H9 (cell line): ENCODE data around the gene TNFAIP8L3. TPM values are rescaled to one million over a fixed set of nuclear protein-coding genes. Genes with fewer than 3 reads are reported as not detected.
"Not testable (repeated sequence)": the region's sequence is repeated elsewhere in the genome, so short reads cannot be mapped to it uniquely, and the experiment has no call there.

ENCODE experiments used
- DNase-seq: peaks from one replicate; pipeline ENCODE4 v3.0.0-alpha.2; 2017
- H2AFZ ChIP-seq: one replicate; pipeline ENCODE4 v1.6.1; 2013; ENCODE audit warnings: mild to moderate bottlenecking, low read length, control low read depth, moderate library complexity
- H2AK5ac ChIP-seq: 2 replicates; pipeline ENCODE4 v1.6.1; 2013; ENCODE audit warnings: low read length, control low read depth, mixed read lengths; ENCODE audit not compliant: insufficient read length
- H2BK120ac ChIP-seq: one replicate; pipeline ENCODE4 v1.6.1; 2013; ENCODE audit warnings: low read depth, mild to moderate bottlenecking, low read length, control low read depth, inconsistent platforms; ENCODE audit not compliant: poor library complexity, severe bottlenecking
- H2BK12ac ChIP-seq: 2 replicates; pipeline ENCODE4 v1.6.1; 2013; ENCODE audit warnings: low read length, control low read depth, mixed read lengths, low read depth; ENCODE audit not compliant: insufficient read length
- H2BK15ac ChIP-seq: 2 replicates; pipeline ENCODE4 v1.6.1; 2013; ENCODE audit warnings: low read depth, low read length, control low read depth
- H2BK20ac ChIP-seq: one replicate; pipeline ENCODE4 v1.6.1; 2013; ENCODE audit warnings: low read depth, mild to moderate bottlenecking, low read length, control low read depth, inconsistent platforms; ENCODE audit not compliant: poor library complexity, severe bottlenecking
- H2BK5ac ChIP-seq: 2 replicates; pipeline ENCODE4 v1.6.1; 2013; ENCODE audit warnings: low read length, control low read depth, mixed read lengths; ENCODE audit not compliant: insufficient read length
- H3K14ac ChIP-seq: 2 replicates; pipeline ENCODE4 v1.6.1; 2013; ENCODE audit warnings: low read length, control low read depth; ENCODE audit not compliant: insufficient read depth
- H3K18ac ChIP-seq: 2 replicates; pipeline ENCODE4 v1.6.1; 2013; ENCODE audit warnings: low read depth, mild to moderate bottlenecking, mixed read lengths, low read length, control low read depth; ENCODE audit not compliant: insufficient read length
- H3K23ac ChIP-seq: 2 replicates; pipeline ENCODE4 v1.6.1; 2013; ENCODE audit warnings: low read length, control low read depth, mixed read lengths, low read depth; ENCODE audit not compliant: insufficient read length
- H3K23me2 ChIP-seq: 2 replicates; pipeline ENCODE4 v1.6.1; 2013; ENCODE audit warnings: low read depth, mild to moderate bottlenecking, mixed read lengths, low read length, control low read depth; ENCODE audit not compliant: insufficient read length, poor library complexity, severe bottlenecking
- H3K27ac ChIP-seq: 2 replicates; pipeline ENCODE4 v1.5.1; 2013; ENCODE audit warnings: low read length, control low read depth, mixed read lengths, low read depth; ENCODE audit not compliant: insufficient read length
- H3K27me3 ChIP-seq: 2 replicates; pipeline ENCODE4 v1.6.1; 2013; ENCODE audit warnings: low read length, control low read depth, inconsistent platforms; ENCODE audit not compliant: insufficient read depth
- H3K4ac ChIP-seq: 2 replicates; pipeline ENCODE4 v1.6.1; 2013; ENCODE audit warnings: low read depth, mild to moderate bottlenecking, control low read depth, inconsistent platforms, low read length, moderate library complexity
- H3K4me1 ChIP-seq: 2 replicates; pipeline ENCODE4 v1.6.1; 2013; ENCODE audit warnings: low read length, control low read depth, inconsistent platforms; ENCODE audit not compliant: insufficient read depth
- H3K4me2 ChIP-seq: 2 replicates; pipeline ENCODE4 v1.6.1; 2013; ENCODE audit warnings: low read length, control low read depth, mixed read lengths; ENCODE audit not compliant: insufficient read length, insufficient read depth
- H3K56ac ChIP-seq: 2 replicates; pipeline ENCODE4 v1.6.1; 2013; ENCODE audit warnings: low read depth, mild to moderate bottlenecking, mixed read lengths, low read length, control low read depth; ENCODE audit not compliant: insufficient read length
- H3K79me1 ChIP-seq: 2 replicates; pipeline ENCODE4 v1.6.1; 2013; ENCODE audit warnings: low read depth, mild to moderate bottlenecking, moderate library complexity, low read length, control low read depth, inconsistent platforms; ENCODE audit not compliant: insufficient read depth, poor library complexity, severe bottlenecking
- H3K79me2 ChIP-seq: 2 replicates; pipeline ENCODE4 v1.6.1; 2013; ENCODE audit warnings: low read length, control low read depth, inconsistent platforms; ENCODE audit not compliant: insufficient read depth
- H3K9ac ChIP-seq: 2 replicates; pipeline ENCODE4 v1.6.1; 2013; ENCODE audit warnings: low read length, control low read depth, mixed read lengths; ENCODE audit not compliant: insufficient read length; ENCODE audit errors: extremely low read depth
- H3K9me3 ChIP-seq: one replicate; pipeline ENCODE4 v1.6.1; 2013; ENCODE audit warnings: low read depth, low read length, inconsistent platforms; ENCODE audit not compliant: control insufficient read depth
- H3T11ph ChIP-seq: one replicate; pipeline ENCODE4 v1.6.1; 2013; ENCODE audit warnings: mild to moderate bottlenecking, low read length, control low read depth, inconsistent platforms
- H4K20me1 ChIP-seq: one replicate; pipeline ENCODE4 v1.6.1; 2013; ENCODE audit not compliant: control insufficient read depth, insufficient read length, insufficient read depth
- H4K5ac ChIP-seq: 2 replicates; pipeline ENCODE4 v1.6.1; 2013; ENCODE audit warnings: low read depth, mild to moderate bottlenecking, mixed read lengths, low read length, control low read depth; ENCODE audit not compliant: insufficient read length
- H4K8ac ChIP-seq: replicated peaks from 2 replicates; pipeline ENCODE4 v1.6.1; 2013; ENCODE audit warnings: low read length, control low read depth, mixed read lengths, low read depth; ENCODE audit not compliant: insufficient read length
- H4K91ac ChIP-seq: 2 replicates; pipeline ENCODE4 v1.6.1; 2013; ENCODE audit warnings: low read depth, mild to moderate bottlenecking, moderate library complexity, mixed read lengths, low read length, control low read depth; ENCODE audit not compliant: insufficient read length
- H3K27ac Mint-ChIP-seq, 3 experiments: 2 replicates in 2 of 3; 3 replicates in 1 of 3; pipeline ENCODE4 v1.8.0; 2020 to 2021; ENCODE audit warnings: mixed read lengths in 3 of 3, mild to moderate bottlenecking in 1 of 3, moderate library complexity in 1 of 3
- H3K27me3 Mint-ChIP-seq: 2 replicates; pipeline ENCODE4 v1.8.0; 2021; ENCODE audit warnings: low read depth, mild to moderate bottlenecking, moderate library complexity, mixed read lengths
- H3K36me3 Mint-ChIP-seq, 3 experiments: 2 replicates in 2 of 3; 3 replicates in 1 of 3; pipeline ENCODE4 v1.8.0; 2020 to 2021; ENCODE audit warnings: low read depth in 3 of 3, mixed read lengths in 3 of 3; ENCODE audit not compliant: insufficient read depth in 1 of 3
- H3K4me1 Mint-ChIP-seq, 2 experiments: 2 replicates each; pipeline ENCODE4 v1.8.0; 2020; ENCODE audit warnings: mixed read lengths in 2 of 2
- H3K4me3 Mint-ChIP-seq, 2 experiments: 2 replicates in 1 of 2; 3 replicates in 1 of 2; pipeline ENCODE4 v1.8.0; 2020 to 2021; ENCODE audit warnings: mild to moderate bottlenecking in 2 of 2, mixed read lengths in 2 of 2, moderate library complexity in 1 of 2
- H3K9me3 Mint-ChIP-seq, 2 experiments: 2 replicates in 1 of 2; 3 replicates in 1 of 2; pipeline ENCODE4 v1.8.0; 2020; ENCODE audit warnings: mild to moderate bottlenecking in 2 of 2, mixed read lengths in 2 of 2, moderate library complexity in 1 of 2
- CTCF ChIP-seq: fragments of 200-600 bp; sonication (generic); conservative IDR thresholded peaks from 3 replicates; pipeline ENCODE4 v1.8.0; 2021; ENCODE audit warnings: antibody characterized with exemption, mild to moderate bottlenecking
- WGBS: extraction: QIAGEN DNeasy Blood & Tissue Kit; methylation state at CpG from one replicate; pipeline ENCODE4 v1.1.7; 2013; ENCODE audit warnings: missing lambda C conversion rate, low lambda C conversion rate, mixed read lengths; ENCODE audit not compliant: insufficient read length; ENCODE audit errors: extremely low coverage; 5-methylcytosine and 5-hydroxymethylcytosine counted together
- total RNA-seq: library from RNA; stranded (reverse); gene quantifications from 2 replicates; pipeline ENCODE4 v1.2.1, GENCODE V29; 2021

The TNFAIP8L3 gene
- total RNA-seq, 1 experiment from 2014 or later, result 0.22 TPM

GRCh38 chr15:51126842-51127241, 32.1 kb upstream of the TNFAIP8L3 start:
- Histone ChIP-seq H3K9me3 (no peaks in the 10 kb centered on the region), H3K79me1 (no peaks in the 10 kb centered on the region), H3K4me1 (no peaks in the 10 kb centered on the region), H2AK5ac (no peak overlapping the region), H4K8ac (no peak overlapping the region), H2AFZ (no peak overlapping the region), H3K4ac (no peak overlapping the region), H2BK12ac (no peak overlapping the region), H3K14ac (no peak overlapping the region), H3K27ac (no peak overlapping the region), H3K23ac (no peak overlapping the region), H2BK15ac (no peak overlapping the region), H4K5ac (no peak overlapping the region), H4K91ac (no peak overlapping the region), H2BK5ac (no peak overlapping the region), H3K23me2 (no peaks in the 10 kb centered on the region), H2BK20ac (no peak overlapping the region), H3K79me2 (no peaks in the 10 kb centered on the region), H3K4me2 (no peak overlapping the region), H3K18ac (no peak overlapping the region), H3K9ac (no peak overlapping the region), H3K27me3 (no peaks in the 10 kb centered on the region), H2BK120ac (no peak overlapping the region), H3K56ac (no peak overlapping the region), H4K20me1 (no peaks in the 10 kb centered on the region), H3T11ph (no peak overlapping the region)
- Mint-ChIP-seq H3K4me3 (no peak overlapping the region), H3K4me1 (peaks cover 0 to 5% of the 10 kb centered on the region in 2 experiments; a peak in 1 of 4 replicates), H3K9me3 (peaks cover 5% of the 10 kb centered on the region in 2 experiments; a peak in 3 of 5 replicates), H3K36me3 (peaks cover 0 to 4% (median 0%) of the 10 kb centered on the region in 3 experiments; a peak in 3 of 7 replicates), H3K27me3 (peaks cover 4% of the 10 kb centered on the region), H3K27ac (no peak overlapping the region)
- no peak for DNase-seq
- TF ChIP-seq CTCF, result no peak
- WGBS, result no CpG with 5 or more reads among the region's 3 CpGs

- H3K23me2 ChIP-seq, H3K4me1 Mint-ChIP-seq, H2BK15ac ChIP-seq, H3K9ac ChIP-seq, H3K4me1 ChIP-seq, H3T11ph ChIP-seq, H3K23ac ChIP-seq, DNase-seq, H3K27me3 Mint-ChIP-seq, H3K79me2 ChIP-seq, H3K27me3 ChIP-seq, H2BK20ac ChIP-seq, H3K4me3 Mint-ChIP-seq, H3K4me2 ChIP-seq, H3K18ac ChIP-seq, H3K27ac Mint-ChIP-seq, H4K20me1 ChIP-seq, H3K9me3 Mint-ChIP-seq, H4K5ac ChIP-seq, H2AK5ac ChIP-seq, H3K36me3 Mint-ChIP-seq, H2BK120ac ChIP-seq, H3K79me1 ChIP-seq, H4K91ac ChIP-seq, H3K27ac ChIP-seq, H3K14ac ChIP-seq, H3K9me3 ChIP-seq, H2BK12ac ChIP-seq, H3K4ac ChIP-seq, H3K56ac ChIP-seq, H4K8ac ChIP-seq, H2AFZ ChIP-seq, H2BK5ac ChIP-seq: not testable (repeated sequence)
These were observed 28.3 kb upstream of the TNFAIP8L3 start for GRCh38 chr15:51123002-51123401.
